CD4-positive, alpha-beta T cell treated with Interleukin-6 at 100 ng/mL for 8 hours (primary cell): ENCODE results near the gene HIVEP1.

Experiments
- DNase-seq: peaks from one replicate; pipeline ENCODE4 v3.0.0-alpha.2; 2020; ENCODE audit warnings: mixed read lengths, low spot score

Gene HIVEP1

GRCh38 chr6:12012038-12012557 lies at the start of gene HIVEP1:
Gene HIVEP1, plus strand, starts transcription at chr6:12012312. Its CDS starts 3,317 bp downstream, at chr6:12015629.
- DNase-seq = no peak

- DNase-seq = no peak
These were observed 48.2 kb upstream of the HIVEP1 start for GRCh38 chr6:11963756-11964500.

DNA sequence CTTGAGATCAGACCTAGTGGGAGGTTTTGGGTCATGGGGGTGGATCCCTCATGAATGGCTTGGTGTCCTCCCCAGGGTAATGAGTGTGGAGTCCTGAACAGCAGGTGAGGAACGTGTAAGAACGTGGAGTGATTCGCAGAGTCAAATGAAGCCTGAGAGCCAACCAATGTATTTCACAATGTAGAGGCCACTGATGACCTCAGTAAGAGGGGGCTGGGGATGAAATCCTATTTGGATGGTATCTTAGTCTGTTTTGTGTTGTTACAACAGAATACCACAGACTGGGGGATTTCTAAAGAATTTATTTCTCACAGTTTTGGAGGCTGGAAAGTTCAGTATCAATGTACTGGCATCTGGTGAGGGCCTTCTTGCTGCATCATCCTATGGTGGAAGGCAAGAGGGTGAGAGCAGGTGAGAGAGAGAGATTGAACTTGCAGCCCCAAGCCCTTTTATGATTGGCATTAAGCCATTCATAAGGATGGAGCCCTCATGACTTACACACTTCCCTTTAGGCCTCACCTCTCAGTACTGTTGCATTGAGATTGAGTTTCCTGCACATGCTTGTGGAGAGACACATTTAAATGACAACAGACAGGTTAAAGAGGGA lies 47.3 kb upstream of the HIVEP1 start:
- DNase-seq = no peak

GRCh38 chr6:11965499-11965898 lies 46.6 kb upstream of the HIVEP1 start:
- DNase-seq = no peak

- no peak for DNase-seq
These were observed 43.8 kb upstream of the HIVEP1 start for GRCh38 chr6:11968241-11968806.

- no peak for DNase-seq
These were observed 43.0 kb upstream of the HIVEP1 start for GRCh38 chr6:11969092-11969491.

- no peak for DNase-seq
These were observed 42.0 kb upstream of the HIVEP1 start for GRCh38 chr6:11970114-11970513.

DNA sequence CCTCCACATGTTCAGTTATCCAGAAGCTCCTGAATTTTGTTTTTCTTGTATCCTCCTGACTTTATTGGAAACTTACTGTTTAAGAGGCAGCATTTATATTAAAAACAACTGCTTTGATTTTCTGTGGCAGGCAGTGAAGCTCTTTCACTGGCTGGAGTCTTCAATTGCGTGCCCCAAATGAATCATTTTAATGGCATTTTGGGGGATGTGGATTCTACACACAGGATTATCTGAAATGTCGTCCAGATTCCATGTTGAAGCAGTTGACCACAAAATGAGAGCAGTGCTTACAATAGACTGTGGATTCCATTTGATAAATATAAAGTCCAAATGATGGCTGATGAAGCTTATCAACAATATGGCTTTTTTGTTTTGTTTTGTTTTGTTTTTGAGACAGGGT lies 41.0 kb upstream of the HIVEP1 start:
- no peak for DNase-seq

- no peak for DNase-seq
These were observed 39.8 kb upstream of the HIVEP1 start for GRCh38 chr6:11972270-11972669.

GRCh38 chr6:11972806-11973205 lies 39.3 kb upstream of the HIVEP1 start:
- DNase-seq = no peak

- DNase-seq = no peak
These were observed 38.9 kb upstream of the HIVEP1 start for GRCh38 chr6:11973238-11973637.

DNA sequence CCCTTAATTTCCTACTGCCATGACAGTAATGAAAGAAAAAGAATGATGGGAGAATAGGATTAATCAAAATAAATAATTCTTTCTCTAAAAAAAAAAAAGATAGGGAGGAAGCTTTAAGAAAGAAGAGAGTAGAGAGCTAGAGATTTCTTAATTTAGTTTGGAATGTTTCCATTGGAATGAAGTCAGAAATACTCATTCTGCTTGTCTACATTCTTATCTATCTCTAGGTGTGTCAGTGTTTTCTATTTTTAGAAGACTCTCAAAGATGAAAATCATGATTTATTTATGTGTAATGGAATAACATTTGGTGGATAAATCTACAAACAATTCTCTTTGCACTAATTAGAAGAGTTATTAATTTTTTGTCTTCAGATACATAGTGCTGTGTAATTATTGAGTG lies 38.0 kb upstream of the HIVEP1 start:
- DNase-seq = no peak

- peak; percentile 15 for DNase-seq
These were observed 36.6 kb upstream of the HIVEP1 start for GRCh38 chr6:11975353-11975977.

- no peak for DNase-seq
These were observed 35.6 kb upstream of the HIVEP1 start for GRCh38 chr6:11976489-11976888.

- DNase-seq = no peak
These were observed 34.9 kb upstream of the HIVEP1 start for GRCh38 chr6:11977193-11977592.

DNA sequence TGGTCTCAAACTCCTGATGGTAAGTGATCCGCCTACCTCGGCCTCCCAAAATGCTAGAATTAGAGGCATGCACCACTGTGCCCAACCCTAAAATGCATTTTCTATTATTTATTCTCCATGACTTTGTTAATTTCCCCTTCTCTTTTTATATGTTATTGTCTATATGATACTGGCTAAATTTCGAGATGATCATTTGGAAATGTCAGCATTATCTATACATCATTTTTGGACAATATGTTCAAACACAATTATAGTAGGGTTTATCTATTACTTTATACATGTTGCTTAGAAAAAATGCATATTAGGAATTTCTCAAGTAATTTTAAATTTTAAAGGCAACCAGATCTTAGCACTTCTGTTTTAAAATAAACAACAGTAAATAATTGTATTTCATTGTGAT lies 34.4 kb upstream of the HIVEP1 start:
- no peak for DNase-seq

DNA sequence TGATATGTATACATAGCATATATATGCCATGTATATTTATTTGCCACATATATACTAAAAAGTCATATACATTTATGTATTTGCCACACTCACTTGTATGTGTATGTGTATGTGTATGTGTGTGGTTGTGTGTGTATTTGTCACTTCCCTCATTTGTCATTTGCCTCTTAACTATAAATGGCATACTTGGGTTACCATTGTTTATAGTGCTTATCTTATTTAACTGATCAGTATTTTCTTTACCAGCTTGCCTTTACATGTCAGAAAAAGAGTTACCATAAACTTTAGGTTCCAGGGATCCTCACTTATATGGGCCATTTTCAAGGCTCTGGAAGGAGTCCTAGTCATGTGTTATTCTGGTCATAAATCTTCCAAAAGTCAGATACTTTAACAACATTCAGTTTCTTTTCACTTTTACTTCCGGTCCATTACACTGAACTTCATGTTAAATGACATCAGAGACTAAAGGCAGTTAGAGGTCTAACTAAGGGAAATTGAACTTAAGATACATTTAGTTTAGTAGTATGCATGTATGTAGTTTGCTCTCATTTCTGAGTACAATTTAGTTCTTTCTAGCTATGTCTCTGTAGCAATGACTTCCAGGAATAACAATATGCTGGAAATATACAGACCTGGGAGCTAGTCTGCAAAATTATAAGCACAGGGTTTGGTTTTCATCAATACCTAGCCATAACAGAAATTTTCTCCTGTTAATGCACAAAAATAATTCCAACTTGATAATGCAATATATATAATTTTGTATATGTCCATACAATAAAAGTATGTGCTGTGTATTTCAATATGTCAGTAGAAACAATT lies 33.7 kb upstream of the HIVEP1 start:
- DNase-seq = no peak

GRCh38 chr6:11979866-11980265 lies 32.2 kb upstream of the HIVEP1 start:
- DNase-seq = no peak

- no peak for DNase-seq
These were observed 28.8 kb upstream of the HIVEP1 start for GRCh38 chr6:11983306-11983705.

GRCh38 chr6:11987386-11987785 lies 24.7 kb upstream of the HIVEP1 start:
- no peak for DNase-seq

DNA sequence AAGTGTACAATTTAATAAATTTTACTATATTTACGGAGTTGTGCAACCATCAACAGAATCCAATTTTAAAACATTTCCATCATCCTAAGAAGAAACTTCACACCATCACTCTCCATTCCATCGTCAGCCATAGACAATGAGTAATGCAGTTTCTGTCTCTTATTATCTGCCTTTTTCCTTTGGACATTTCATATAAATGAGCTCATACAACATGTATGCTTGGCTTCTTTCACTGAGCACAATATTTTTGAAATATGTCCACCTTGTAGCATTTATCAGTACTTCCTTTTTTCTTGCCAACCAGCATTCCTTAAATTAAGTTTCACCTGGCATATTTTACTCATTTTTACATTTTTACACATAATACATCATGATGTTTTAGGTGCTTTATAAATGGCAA lies 22.7 kb upstream of the HIVEP1 start:
- DNase-seq = no peak

DNA sequence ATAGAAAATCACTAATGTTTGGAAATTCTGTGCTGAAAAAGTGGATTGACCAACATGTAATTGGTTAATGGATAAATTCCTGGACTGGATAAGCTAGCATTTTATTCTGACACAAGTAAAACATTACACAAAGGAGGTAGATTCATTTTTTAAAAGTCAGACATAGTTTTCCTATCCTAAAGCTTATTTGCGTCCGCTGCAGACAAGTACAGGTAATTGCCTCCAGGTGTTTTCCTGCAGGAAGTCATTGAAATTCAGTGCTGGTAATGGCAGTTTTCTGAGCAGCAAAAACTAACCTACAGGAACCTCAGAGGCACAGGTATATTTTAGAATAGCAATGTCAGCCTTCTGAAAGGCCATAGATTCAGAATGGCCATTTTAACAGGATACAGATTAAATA lies 20.0 kb upstream of the HIVEP1 start:
- DNase-seq = no peak
